Measurements from ENCODE around the gene HMGB4. TPM values are rescaled to one million over a fixed set of nuclear protein-coding genes. Genes with fewer than 3 reads are reported as not detected.

The HMGB4 gene
- polyA plus RNA-seq, 1 donor (not counting 4 experiments of a cell fraction or from before 2014, with no cell fraction given): not detected

- Histone ChIP-seq H3K9ac (ENCODE audit: control insufficient read depth, extremely low read depth, insufficient read depth, low read length) (no peak overlapping the region), H3K9me1 (ENCODE audit: control insufficient read depth, extremely low read depth, insufficient read depth, low read length) (no peaks in the 10 kb centered on the region), H3K4me2 (ENCODE audit: control insufficient read depth, extremely low read depth, insufficient read depth, low read depth, low read length) (no peak overlapping the region), H3K79me2 (ENCODE audit: control insufficient read depth, insufficient read depth, low read length) (no peaks in the 10 kb centered on the region), H3K4me1 (ENCODE audit: control insufficient read depth, extremely low read depth, insufficient read depth, low read length) (no peaks in the 10 kb centered on the region), H3K4me3 (ENCODE audit: control insufficient read depth in 2 of 3, extremely low read depth in 1 of 3, insufficient read depth in 2 of 3, low read depth in 1 of 3, low read length in 3 of 3) (no peak overlapping the region), H3K27me3 (ENCODE audit: control insufficient read depth, extremely low read depth, insufficient read depth, low read length) (no peaks in the 10 kb centered on the region), H3K27ac (ENCODE audit: control insufficient read depth, insufficient read depth, low read length) (no peak overlapping the region), H3K36me3 (ENCODE audit: control insufficient read depth in 2 of 2, extremely low read depth in 1 of 2, insufficient read depth in 2 of 2, low read length in 2 of 2) (no peaks in the 10 kb centered on the region), H2AFZ (ENCODE audit: control insufficient read depth, low read length) (no peak overlapping the region), H3K9me3 (ENCODE audit: control insufficient read depth, low read depth, low read length) (no peaks in the 10 kb centered on the region), H4K20me1 (ENCODE audit: control insufficient read depth, extremely low read depth, insufficient read depth, low read length) (no peaks in the 10 kb centered on the region)
- DNase-seq (ENCODE audit: low read depth, low spot score) (no peak), FAIRE-seq (no peak)
- dilution Hi-C loops (cut with MboI; ENCODE audit: extremely low pct_ligation_motif_present, low sequenced_read_pairs): no loop called here
- no peak for TF ChIP-seq EZH2 (IDR thresholded peaks at IDR 0.05; ENCODE audit: low read length)
- no peak for TF ChIP-seq CTCF (optimal IDR thresholded peaks at IDR 0.05 in 1 of 3, IDR thresholded peaks at IDR 0.05 in 1 of 3, conservative IDR thresholded peaks at IDR 0.05 in 1 of 3; ENCODE audit: extremely low read depth in 1 of 3, insufficient read depth in 2 of 3, low read length in 3 of 3)
Observed at GRCh38 chr1:33849211-33849610, 14.7 kb upstream of the HMGB4 start.

- H3K4me1 ChIP-seq (ENCODE audit: control insufficient read depth, extremely low read depth, insufficient read depth, low read length): no peaks in the 10 kb centered on the region
- TF ChIP-seq CTCF (optimal IDR thresholded peaks at IDR 0.05 in 1 of 3, IDR thresholded peaks at IDR 0.05 in 1 of 3, conservative IDR thresholded peaks at IDR 0.05 in 1 of 3; ENCODE audit: extremely low read depth in 1 of 3, insufficient read depth in 2 of 3, low read length in 3 of 3): no peak
- TF ChIP-seq EZH2 (IDR thresholded peaks at IDR 0.05; ENCODE audit: low read length): no peak
Observed at GRCh38 chr1:33850481-33850880, 13.4 kb upstream of the HMGB4 start.

More at GRCh38 chr1:33850481-33850880, 13.4 kb upstream of the HMGB4 start:
- Histone ChIP-seq H3K4me3 (ENCODE audit: control insufficient read depth in 2 of 3, extremely low read depth in 1 of 3, insufficient read depth in 2 of 3, low read depth in 1 of 3, low read length in 3 of 3) (no peak overlapping the region), H2AFZ (ENCODE audit: control insufficient read depth, low read length) (no peak overlapping the region), H3K9me1 (ENCODE audit: control insufficient read depth, extremely low read depth, insufficient read depth, low read length) (no peaks in the 10 kb centered on the region), H3K4me2 (ENCODE audit: control insufficient read depth, extremely low read depth, insufficient read depth, low read depth, low read length) (no peak overlapping the region), H3K27me3 (ENCODE audit: control insufficient read depth, extremely low read depth, insufficient read depth, low read length) (no peaks in the 10 kb centered on the region), H4K20me1 (ENCODE audit: control insufficient read depth, extremely low read depth, insufficient read depth, low read length) (no peaks in the 10 kb centered on the region), H3K27ac (ENCODE audit: control insufficient read depth, insufficient read depth, low read length) (no peak overlapping the region), H3K79me2 (ENCODE audit: control insufficient read depth, insufficient read depth, low read length) (no peaks in the 10 kb centered on the region), H3K9me3 (ENCODE audit: control insufficient read depth, low read depth, low read length) (no peaks in the 10 kb centered on the region), H3K9ac (ENCODE audit: control insufficient read depth, extremely low read depth, insufficient read depth, low read length) (no peak overlapping the region), H3K36me3 (ENCODE audit: control insufficient read depth in 2 of 2, extremely low read depth in 1 of 2, insufficient read depth in 2 of 2, low read length in 2 of 2) (no peaks in the 10 kb centered on the region)
- dilution Hi-C loops (cut with MboI; ENCODE audit: extremely low pct_ligation_motif_present, low sequenced_read_pairs): no loop called here
- DNase-seq (ENCODE audit: low read depth, low spot score): no peak
- FAIRE-seq: no peak

All from keratinocyte (primary cell).